K562 (cell line): ENCODE measurements around the gene ABCB9. TPM values are rescaled to one million over a fixed set of nuclear protein-coding genes. Genes with fewer than 3 reads are reported as not detected.

Experiments used
- CREM ChIP-seq: IDR thresholded peaks from 2 replicates; pipeline ENCODE4 v1.6.1; 2014; ENCODE audit warnings: antibody characterized with exemption, low read depth
- FOXJ3 ChIP-seq: sonication (generic); formaldehyde crosslinking; IDR thresholded peaks from 2 replicates; pipeline ENCODE4 v1.4.0; 2020; ENCODE audit warnings: mild to moderate bottlenecking, missing genetic modification reagents
- ILK ChIP-seq: fragments of 450-650 bp; IDR thresholded peaks from 2 replicates; pipeline ENCODE4 v1.6.1; 2016; ENCODE audit warnings: missing genetic modification characterization, low read depth, mild to moderate bottlenecking, missing compliant biosample characterization, moderate library complexity, borderline replicate concordance
- JUN ChIP-seq, 2 experiments: sonication (generic) in 1 of 2; formaldehyde crosslinking in 1 of 2; IDR thresholded peaks; 2 replicates each; pipeline versions ENCODE4 v1.6.1 to v1.8.0; 2012 to 2022; ENCODE audit warnings: borderline replicate concordance in 2 of 2, mild to moderate bottlenecking in 2 of 2, improper control_type of control experiment in 1 of 2, low read depth in 1 of 2, low read length in 1 of 2, missing genetic modification reagents in 1 of 2
- KLF16 ChIP-seq: IDR thresholded peaks from 2 replicates; pipeline ENCODE4 v1.6.1; 2016; ENCODE audit warnings: antibody characterized with exemption
- L3MBTL2 ChIP-seq: fragments of 450-650 bp; IDR thresholded peaks from 2 replicates; pipeline ENCODE4 v1.6.1; 2016; ENCODE audit warnings: mild to moderate bottlenecking, moderate library complexity
- PHB2 ChIP-seq: fragments of 450-650 bp; IDR thresholded peaks from 2 replicates; pipeline ENCODE4 v1.6.1; 2017; ENCODE audit warnings: low read depth
- RNF2 ChIP-seq: sonication (generic); IDR thresholded peaks from 2 replicates; pipeline ENCODE4 v1.6.1; 2016
- TCF3 ChIP-seq: sonication (generic); formaldehyde crosslinking; IDR thresholded peaks from 2 replicates; pipeline ENCODE4 v1.4.0; 2020; ENCODE audit warnings: mild to moderate bottlenecking, missing genetic modification reagents
- ZBTB17 ChIP-seq: fragments of 450-650 bp; formaldehyde crosslinking; IDR thresholded peaks from 2 replicates; pipeline ENCODE4 v1.4.0; 2020; ENCODE audit warnings: mild to moderate bottlenecking
- ZNF124 ChIP-seq: sonication (generic); formaldehyde crosslinking; IDR thresholded peaks from 2 replicates; pipeline ENCODE4 v1.8.1; 2022; ENCODE audit warnings: missing genetic modification reagents
- ZNF23 ChIP-seq: fragments of 250-450 bp; sonication (Bioruptor Pico); IDR thresholded peaks from 2 replicates; pipeline ENCODE4 v1.4.0; 2020; ENCODE audit warnings: mild to moderate bottlenecking
- ZNF589 ChIP-seq: fragments of 200-800 bp; sonication (Bioruptor generic); IDR thresholded peaks from 2 replicates; pipeline ENCODE4 v1.6.1; 2016; ENCODE audit warnings: low read depth, missing genetic modification characterization, missing compliant biosample characterization
- polyA plus RNA-seq, 8 experiments: library from polyadenylated mRNA; depleted of rRNA in 4 of 8; stranded (reverse) in 5 of 8; unstranded in 3 of 8; fragments of >200 nt; fragmentation: Nextera tagmentation in 2 of 8; fragmentation: Illumina TruSeq in 1 of 8; extraction: Ambion mirVana in 2 of 8; extraction: Trizol in 1 of 8; gene quantifications; 2 replicates each; pipeline versions ENCODE4 v1.2.1 to v1.2.3, GENCODE V29; 2011 to 2014; ENCODE audit warnings: inconsistent platforms in 1 of 8, missing spikeins in 1 of 8
- total RNA-seq, 7 experiments: library from RNA; depleted of rRNA in 6 of 7; stranded (reverse); fragments of >200 nt in 6 of 7; fragmentation: Illumina TruSeq in 2 of 7; extraction: Trizol in 2 of 7; gene quantifications; 2 replicates each; pipeline versions ENCODE4 v1.2.1 to v1.2.3, GENCODE V29; 2011 to 2021; ENCODE audit warnings: low replicate concordance in 1 of 7
- TF ChIP-seq, protein P1 (sequence below), 2 experiments: fragments of 150-350 bp in 1 of 2; IDR thresholded peaks; 2 replicates each; pipeline ENCODE4 v1.6.1; 2012 to 2016; ENCODE audit warnings: low read depth in 2 of 2, low read length in 2 of 2, mild to moderate bottlenecking in 1 of 2, moderate library complexity in 1 of 2
- TF ChIP-seq, protein P2 (sequence below): sonication (generic); formaldehyde crosslinking; IDR thresholded peaks from 2 replicates; pipeline ENCODE4 v1.9.0; 2022; ENCODE audit warnings: mild to moderate bottlenecking, missing genetic modification reagents
- TF ChIP-seq, protein P3 (sequence below): sonication (generic); formaldehyde crosslinking; IDR thresholded peaks from 2 replicates; pipeline ENCODE4 v1.8.1; 2022; ENCODE audit warnings: missing genetic modification reagents
- TF ChIP-seq, protein P4 (sequence below), 2 experiments: fragments of 450-650 bp; IDR thresholded peaks; 2 replicates each; pipeline ENCODE4 v1.6.1; 2016
- TF ChIP-seq, protein P5 (sequence below): fragments of 450-650 bp; IDR thresholded peaks from 2 replicates; pipeline ENCODE4 v1.6.1; 2017; ENCODE audit warnings: antibody characterized with exemption

The ABCB9 gene
- total and polyA plus RNA-seq, 9 of the 15 experiments (the other 6 are each of a cell fraction or from before 2014, with no cell fraction given) = 0.20 to 12.6 (median 6.2) TPM

DNA sequence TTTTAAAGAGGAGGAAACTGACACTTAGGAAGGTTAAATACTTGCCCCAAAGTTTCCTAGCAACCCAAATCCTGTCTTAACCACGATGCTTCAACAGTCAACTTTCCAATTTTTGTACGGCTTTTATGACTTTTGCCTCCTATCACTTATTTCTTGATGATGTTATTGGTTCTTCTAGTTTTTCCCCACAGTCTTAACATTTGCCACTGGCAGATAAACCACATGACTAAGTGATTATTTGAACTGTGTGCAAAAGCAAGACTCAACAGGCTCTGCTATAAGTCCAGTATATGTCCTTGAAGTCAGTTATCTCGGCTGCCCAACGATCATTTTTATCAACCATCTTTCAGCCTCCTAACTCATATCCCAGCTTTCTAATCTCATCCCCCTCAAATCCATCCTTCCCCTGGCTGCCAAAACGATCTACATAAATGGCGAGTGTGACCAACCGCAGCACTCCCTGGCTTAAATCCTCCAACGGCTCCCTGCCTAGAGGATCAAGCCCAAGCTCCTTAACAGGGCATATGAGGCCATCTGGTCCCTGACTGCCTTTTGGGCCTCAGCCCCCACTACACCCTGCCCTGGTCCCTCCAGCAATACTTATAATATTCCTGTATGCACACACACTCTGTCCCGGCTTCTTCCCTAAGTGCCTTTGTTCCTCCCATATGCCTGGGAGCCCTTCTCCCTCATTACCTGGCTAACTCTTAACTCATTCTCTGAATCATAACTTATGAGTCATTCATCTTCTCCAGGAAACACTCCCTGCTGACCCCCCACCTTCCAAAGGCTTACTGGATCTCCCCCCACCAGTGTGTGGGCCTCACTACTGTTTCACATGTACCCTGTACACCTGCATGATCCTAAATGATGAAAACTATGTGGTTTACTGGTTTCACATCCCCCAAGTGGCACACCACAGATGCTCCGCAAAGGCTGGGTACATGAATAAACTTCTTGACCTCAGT, 79.1 kb downstream of the ABCB9 start (continued):
- TF ChIP-seq, protein P1, sequence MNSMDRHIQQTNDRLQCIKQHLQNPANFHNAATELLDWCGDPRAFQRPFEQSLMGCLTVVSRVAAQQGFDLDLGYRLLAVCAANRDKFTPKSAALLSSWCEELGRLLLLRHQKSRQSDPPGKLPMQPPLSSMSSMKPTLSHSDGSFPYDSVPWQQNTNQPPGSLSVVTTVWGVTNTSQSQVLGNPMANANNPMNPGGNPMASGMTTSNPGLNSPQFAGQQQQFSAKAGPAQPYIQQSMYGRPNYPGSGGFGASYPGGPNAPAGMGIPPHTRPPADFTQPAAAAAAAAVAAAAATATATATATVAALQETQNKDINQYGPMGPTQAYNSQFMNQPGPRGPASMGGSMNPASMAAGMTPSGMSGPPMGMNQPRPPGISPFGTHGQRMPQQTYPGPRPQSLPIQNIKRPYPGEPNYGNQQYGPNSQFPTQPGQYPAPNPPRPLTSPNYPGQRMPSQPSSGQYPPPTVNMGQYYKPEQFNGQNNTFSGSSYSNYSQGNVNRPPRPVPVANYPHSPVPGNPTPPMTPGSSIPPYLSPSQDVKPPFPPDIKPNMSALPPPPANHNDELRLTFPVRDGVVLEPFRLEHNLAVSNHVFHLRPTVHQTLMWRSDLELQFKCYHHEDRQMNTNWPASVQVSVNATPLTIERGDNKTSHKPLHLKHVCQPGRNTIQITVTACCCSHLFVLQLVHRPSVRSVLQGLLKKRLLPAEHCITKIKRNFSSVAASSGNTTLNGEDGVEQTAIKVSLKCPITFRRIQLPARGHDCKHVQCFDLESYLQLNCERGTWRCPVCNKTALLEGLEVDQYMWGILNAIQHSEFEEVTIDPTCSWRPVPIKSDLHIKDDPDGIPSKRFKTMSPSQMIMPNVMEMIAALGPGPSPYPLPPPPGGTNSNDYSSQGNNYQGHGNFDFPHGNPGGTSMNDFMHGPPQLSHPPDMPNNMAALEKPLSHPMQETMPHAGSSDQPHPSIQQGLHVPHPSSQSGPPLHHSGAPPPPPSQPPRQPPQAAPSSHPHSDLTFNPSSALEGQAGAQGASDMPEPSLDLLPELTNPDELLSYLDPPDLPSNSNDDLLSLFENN (IDR thresholded peaks at IDR 0.05; ENCODE audit: low read depth in 2 of 2, low read length in 2 of 2) = peak in 1 of 2 experiments; percentile 61; a peak in 1 of 4 replicates
- TF ChIP-seq RNF2 (0 out of 2 replicates have a peak, but pooled peaks have one; percentile 35), L3MBTL2 (peak; percentile 69), TCF3 (CRISPR knock-in tag) (peak; percentile 90), ZBTB17 (CRISPR knock-in tag) (0 out of 2 replicates have a peak, but pooled peaks have one; percentile 42), ZNF589 (CRISPR knock-in tag) (0 out of 2 replicates have a peak, but pooled peaks have one; percentile 46), JUN (IDR thresholded peaks at IDR 0.05; ENCODE audit: borderline replicate concordance, low read depth, low read length) (peak; percentile 89), JUN (CRISPR knock-in tag; IDR thresholded peaks at IDR 0.05; ENCODE audit: borderline replicate concordance) (no peak; the same call in 1 of the 2 replicates), ZNF124 (CRISPR knock-in tag) (no peak), ZNF23 (CRISPR knock-in tag) (no peak), FOXJ3 (CRISPR knock-in tag) (no peak), ILK (tag) (no peak), KLF16 (peak; percentile 86), CREM (peak; percentile 47; the same call in 1 of the 2 replicates), PHB2 (peak; percentile 67; the same call in 1 of the 2 replicates)
- TF ChIP-seq, protein P2, sequence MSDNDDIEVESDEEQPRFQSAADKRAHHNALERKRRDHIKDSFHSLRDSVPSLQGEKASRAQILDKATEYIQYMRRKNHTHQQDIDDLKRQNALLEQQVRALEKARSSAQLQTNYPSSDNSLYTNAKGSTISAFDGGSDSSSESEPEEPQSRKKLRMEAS (CRISPR knock-in tag) = peak; percentile 41; the same call in 1 of the 2 replicates
- TF ChIP-seq, protein P3, sequence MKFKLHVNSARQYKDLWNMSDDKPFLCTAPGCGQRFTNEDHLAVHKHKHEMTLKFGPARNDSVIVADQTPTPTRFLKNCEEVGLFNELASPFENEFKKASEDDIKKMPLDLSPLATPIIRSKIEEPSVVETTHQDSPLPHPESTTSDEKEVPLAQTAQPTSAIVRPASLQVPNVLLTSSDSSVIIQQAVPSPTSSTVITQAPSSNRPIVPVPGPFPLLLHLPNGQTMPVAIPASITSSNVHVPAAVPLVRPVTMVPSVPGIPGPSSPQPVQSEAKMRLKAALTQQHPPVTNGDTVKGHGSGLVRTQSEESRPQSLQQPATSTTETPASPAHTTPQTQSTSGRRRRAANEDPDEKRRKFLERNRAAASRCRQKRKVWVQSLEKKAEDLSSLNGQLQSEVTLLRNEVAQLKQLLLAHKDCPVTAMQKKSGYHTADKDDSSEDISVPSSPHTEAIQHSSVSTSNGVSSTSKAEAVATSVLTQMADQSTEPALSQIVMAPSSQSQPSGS (CRISPR knock-in tag) = no peak
- TF ChIP-seq, protein P4, sequence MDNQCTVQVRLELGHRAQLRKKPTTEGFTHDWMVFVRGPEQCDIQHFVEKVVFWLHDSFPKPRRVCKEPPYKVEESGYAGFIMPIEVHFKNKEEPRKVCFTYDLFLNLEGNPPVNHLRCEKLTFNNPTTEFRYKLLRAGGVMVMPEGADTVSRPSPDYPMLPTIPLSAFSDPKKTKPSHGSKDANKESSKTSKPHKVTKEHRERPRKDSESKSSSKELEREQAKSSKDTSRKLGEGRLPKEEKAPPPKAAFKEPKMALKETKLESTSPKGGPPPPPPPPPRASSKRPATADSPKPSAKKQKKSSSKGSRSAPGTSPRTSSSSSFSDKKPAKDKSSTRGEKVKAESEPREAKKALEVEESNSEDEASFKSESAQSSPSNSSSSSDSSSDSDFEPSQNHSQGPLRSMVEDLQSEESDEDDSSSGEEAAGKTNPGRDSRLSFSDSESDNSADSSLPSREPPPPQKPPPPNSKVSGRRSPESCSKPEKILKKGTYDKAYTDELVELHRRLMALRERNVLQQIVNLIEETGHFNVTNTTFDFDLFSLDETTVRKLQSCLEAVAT (IDR thresholded peaks at IDR 0.05) = peak in 1 of 2 experiments; percentile 52; a peak in 1 of 4 replicates
- TF ChIP-seq, protein P5, sequence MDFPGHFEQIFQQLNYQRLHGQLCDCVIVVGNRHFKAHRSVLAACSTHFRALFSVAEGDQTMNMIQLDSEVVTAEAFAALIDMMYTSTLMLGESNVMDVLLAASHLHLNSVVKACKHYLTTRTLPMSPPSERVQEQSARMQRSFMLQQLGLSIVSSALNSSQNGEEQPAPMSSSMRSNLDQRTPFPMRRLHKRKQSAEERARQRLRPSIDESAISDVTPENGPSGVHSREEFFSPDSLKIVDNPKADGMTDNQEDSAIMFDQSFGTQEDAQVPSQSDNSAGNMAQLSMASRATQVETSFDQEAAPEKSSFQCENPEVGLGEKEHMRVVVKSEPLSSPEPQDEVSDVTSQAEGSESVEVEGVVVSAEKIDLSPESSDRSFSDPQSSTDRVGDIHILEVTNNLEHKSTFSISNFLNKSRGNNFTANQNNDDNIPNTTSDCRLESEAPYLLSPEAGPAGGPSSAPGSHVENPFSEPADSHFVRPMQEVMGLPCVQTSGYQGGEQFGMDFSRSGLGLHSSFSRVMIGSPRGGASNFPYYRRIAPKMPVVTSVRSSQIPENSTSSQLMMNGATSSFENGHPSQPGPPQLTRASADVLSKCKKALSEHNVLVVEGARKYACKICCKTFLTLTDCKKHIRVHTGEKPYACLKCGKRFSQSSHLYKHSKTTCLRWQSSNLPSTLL = peak; percentile 72; the same call in 1 of the 2 replicates
